DOHH2 (cell line): ENCODE results near the gene ZBTB16.

Experiments used
- EZH2phosphoT487 ChIP-seq: fragments of 200-600 bp; sonication (generic); IDR thresholded peaks from 2 replicates; pipeline ENCODE4 v1.6.1; 2017; ENCODE audit warnings: borderline replicate concordance, mild to moderate bottlenecking, antibody characterized with exemption, low read length, moderate library complexity, mixed read lengths
- TF ChIP-seq, protein P1 (sequence below): fragments of 200-600 bp; sonication (generic); IDR thresholded peaks from one replicate; pipeline ENCODE4 v1.5.1; 2014; ENCODE audit warnings: antibody characterized with exemption, mild to moderate bottlenecking, low read depth, low read length; ENCODE audit not compliant: poor library complexity, severe bottlenecking

DNA sequence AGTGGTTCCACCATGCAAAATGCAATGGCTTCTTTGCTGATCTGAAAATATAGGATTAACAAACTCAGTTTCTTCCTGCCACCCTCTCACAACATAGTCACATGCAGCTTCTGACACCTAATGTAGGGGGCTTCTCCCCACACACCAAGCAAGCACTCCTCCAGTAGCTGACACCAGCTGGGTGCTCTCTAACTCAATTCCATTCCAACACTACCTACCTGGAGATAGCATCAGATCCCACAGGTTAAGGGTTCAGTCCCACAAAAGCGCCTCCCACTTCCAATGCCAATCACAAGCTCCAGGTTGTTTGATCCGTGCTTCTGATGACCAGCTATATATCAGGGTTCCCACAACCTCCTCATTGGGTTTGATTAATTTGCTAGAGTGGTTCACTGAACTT, 204.9 kb downstream of the ZBTB16 start:
- TF ChIP-seq, protein P1, sequence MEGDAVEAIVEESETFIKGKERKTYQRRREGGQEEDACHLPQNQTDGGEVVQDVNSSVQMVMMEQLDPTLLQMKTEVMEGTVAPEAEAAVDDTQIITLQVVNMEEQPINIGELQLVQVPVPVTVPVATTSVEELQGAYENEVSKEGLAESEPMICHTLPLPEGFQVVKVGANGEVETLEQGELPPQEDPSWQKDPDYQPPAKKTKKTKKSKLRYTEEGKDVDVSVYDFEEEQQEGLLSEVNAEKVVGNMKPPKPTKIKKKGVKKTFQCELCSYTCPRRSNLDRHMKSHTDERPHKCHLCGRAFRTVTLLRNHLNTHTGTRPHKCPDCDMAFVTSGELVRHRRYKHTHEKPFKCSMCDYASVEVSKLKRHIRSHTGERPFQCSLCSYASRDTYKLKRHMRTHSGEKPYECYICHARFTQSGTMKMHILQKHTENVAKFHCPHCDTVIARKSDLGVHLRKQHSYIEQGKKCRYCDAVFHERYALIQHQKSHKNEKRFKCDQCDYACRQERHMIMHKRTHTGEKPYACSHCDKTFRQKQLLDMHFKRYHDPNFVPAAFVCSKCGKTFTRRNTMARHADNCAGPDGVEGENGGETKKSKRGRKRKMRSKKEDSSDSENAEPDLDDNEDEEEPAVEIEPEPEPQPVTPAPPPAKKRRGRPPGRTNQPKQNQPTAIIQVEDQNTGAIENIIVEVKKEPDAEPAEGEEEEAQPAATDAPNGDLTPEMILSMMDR = no peak
- TF ChIP-seq EZH2phosphoT487 = no peak
